GM12873 (cell line): Measurements from ENCODE around the gene B2M.

Source experiments
- TF ChIP-seq, protein P1 (sequence below): IDR thresholded peaks from 2 replicates; pipeline ENCODE4 v1.5.1; 2012; ENCODE audit warnings: low read depth, mild to moderate bottlenecking, moderate library complexity, low read length, control low read depth; ENCODE audit not compliant: insufficient read depth; ENCODE audit errors: missing control alignments

The B2M gene

DNA sequence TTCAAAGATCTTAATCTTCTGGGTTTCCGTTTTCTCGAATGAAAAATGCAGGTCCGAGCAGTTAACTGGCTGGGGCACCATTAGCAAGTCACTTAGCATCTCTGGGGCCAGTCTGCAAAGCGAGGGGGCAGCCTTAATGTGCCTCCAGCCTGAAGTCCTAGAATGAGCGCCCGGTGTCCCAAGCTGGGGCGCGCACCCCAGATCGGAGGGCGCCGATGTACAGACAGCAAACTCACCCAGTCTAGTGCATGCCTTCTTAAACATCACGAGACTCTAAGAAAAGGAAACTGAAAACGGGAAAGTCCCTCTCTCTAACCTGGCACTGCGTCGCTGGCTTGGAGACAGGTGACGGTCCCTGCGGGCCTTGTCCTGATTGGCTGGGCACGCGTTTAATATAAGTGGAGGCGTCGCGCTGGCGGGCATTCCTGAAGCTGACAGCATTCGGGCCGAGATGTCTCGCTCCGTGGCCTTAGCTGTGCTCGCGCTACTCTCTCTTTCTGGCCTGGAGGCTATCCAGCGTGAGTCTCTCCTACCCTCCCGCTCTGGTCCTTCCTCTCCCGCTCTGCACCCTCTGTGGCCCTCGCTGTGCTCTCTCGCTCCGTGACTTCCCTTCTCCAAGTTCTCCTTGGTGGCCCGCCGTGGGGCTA is at the start of gene B2M, which contains the start of gene PATL2:
Gene B2M (plus strand): TSS at position 422 of the 647 bp plus-strand sequence. CDS start 30 bp downstream, at position 452.
Gene PATL2 (minus strand): TSS at position 228 of the 647 bp plus-strand sequence. CDS start 34,833 bp downstream, outside the sequence.
- TF ChIP-seq, protein P1, sequence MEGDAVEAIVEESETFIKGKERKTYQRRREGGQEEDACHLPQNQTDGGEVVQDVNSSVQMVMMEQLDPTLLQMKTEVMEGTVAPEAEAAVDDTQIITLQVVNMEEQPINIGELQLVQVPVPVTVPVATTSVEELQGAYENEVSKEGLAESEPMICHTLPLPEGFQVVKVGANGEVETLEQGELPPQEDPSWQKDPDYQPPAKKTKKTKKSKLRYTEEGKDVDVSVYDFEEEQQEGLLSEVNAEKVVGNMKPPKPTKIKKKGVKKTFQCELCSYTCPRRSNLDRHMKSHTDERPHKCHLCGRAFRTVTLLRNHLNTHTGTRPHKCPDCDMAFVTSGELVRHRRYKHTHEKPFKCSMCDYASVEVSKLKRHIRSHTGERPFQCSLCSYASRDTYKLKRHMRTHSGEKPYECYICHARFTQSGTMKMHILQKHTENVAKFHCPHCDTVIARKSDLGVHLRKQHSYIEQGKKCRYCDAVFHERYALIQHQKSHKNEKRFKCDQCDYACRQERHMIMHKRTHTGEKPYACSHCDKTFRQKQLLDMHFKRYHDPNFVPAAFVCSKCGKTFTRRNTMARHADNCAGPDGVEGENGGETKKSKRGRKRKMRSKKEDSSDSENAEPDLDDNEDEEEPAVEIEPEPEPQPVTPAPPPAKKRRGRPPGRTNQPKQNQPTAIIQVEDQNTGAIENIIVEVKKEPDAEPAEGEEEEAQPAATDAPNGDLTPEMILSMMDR, result no peak

DNA sequence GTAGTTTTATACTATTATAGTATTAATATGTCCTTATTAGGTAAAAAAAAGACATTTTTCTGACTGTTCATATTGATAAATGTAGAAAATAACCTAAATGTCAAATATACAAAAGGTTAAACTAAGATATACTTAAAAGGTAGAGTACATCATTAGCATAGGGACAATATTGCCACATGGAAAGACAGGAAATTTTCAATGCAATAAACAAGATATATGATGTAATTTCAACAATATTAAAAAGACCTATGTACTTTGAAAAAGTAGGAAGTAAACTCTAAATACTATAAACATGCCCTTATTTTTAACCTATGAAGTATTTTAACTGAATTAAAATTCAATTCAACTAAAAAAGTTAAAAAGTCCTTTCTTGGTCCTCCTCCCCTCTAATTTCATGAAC is 49.7 kb upstream of the B2M start:
- TF ChIP-seq, protein P1, result no peak

DNA sequence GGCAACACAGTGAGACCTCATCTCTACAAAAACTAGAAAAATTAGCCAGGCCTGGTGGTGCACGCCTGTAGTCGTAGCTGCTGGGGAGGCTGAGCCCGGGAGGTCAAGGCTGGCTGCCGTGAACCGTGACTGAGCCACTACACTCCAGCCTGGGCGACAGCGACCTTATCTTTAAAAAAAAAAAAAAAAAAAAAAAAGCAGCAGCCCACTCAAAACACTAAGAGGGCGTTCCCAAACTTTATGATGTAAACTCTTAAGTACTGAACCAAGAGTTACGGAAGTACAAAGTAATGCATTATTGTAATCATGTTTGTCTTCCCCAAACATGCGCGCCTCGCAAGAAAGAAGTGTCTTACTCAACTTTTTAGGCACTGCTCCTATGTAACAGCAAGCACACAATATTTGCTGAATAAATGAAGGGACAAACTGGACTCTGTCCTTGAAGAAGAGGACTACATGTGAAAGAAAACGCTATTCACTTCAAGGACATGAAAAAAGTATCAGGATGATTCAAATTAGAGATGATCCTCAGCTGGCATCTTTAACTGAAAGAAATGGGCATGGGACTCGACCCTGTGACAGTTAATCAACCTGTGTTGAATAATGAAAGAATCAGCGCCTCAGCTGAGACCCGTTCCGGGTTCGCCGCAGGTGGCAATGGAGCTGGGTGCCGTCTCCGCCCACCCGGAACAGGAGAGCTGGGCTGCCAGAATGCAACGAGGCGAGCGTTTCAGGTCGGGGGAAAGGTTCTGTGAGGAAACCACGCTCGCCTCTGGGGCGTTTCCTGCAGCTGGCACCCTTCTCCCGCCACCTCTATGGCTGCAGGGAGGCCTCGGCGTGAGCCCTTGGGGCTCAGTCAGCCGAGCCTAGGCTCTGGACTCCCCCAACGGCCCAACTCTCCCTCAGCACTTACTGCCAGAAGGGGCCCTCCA is 48.6 kb upstream of the B2M start:
- TF ChIP-seq, protein P1, result no peak

DNA sequence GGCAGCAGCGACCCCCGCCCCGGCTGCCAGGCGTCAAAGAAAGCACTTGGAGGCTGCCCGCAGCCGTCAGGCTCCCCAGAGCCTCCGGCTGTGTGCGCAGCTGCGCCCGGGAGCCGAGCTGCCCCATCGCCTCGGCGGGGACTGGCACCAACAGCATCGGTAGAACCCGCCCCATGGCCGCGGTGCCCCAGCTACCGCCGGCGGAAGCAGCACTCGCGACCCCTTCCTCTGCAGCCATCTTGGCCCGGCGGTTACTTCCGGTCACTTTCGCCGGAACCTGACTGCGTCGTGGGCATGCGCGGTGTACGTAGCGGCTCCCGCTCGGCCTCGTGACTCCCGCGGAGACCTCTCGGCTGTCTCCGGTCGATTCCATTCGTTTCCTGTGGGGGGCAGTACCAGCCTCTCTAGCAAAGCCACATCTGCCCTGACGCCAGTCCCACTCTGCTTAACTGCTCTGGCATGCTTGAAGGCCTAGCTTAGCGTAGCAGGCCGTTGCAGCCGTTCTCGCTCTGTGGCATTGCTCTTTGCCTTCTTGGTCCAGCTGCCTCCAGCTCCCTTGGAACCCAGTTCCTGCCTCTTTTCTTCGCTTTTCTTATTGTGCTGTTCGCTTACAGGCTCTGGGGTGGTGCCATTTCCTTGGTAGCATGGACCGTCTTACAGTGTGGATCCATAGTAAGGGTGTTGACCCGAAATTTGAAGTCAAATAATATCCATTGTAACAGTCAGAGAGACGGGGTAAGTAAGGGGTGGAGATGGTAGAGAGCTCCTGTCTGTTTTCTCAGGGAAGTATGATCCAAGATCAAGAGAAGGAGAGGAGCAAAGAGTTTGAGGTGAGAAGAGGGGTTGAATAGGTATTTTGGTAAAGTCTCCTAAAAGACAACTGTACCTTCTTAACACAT is 47.7 kb upstream of the B2M start, which contains the start of gene SPG11:
Gene SPG11 (minus strand): TSS at position 253 of the 899 bp plus-strand sequence. CDS start 15 bp downstream, at position 238.
- TF ChIP-seq, protein P1, result peak; percentile 93

DNA sequence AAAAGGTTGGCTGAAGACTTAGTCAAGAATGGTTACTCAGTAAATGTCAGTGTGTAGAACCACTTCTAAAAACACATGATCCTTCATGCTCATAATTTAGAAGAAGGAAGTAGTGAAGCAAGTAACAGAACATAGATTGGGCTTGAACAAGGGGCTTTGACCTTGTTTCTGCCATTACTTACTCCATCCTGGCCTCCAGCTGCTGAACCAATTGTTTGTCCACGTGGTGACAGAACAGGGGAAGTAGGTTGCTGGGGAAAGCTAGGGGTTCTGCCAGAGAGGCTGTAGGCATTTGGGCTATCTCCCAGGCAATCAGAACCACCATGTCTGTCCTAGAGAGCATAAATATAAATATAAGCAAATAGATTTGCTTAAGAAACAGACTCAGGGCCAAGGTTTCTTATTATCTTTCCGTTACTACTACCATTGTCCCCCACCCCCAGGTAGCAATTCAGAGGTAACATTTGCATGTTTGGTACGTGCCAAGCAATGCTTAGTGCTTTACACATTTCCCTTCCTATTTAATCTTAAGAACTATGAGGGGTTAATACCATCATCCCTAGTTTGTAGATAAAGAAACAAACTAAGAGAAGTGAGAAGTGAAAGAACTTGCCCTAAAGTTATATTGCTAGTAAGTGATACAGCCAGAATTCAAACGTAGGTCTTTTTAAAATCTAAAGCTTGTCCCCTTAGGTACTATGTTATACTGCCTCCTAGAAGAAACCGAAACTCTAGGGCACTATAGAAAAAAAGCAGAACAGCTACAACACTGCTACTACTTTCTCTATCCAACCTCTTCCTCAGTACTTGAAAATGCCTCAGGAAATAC is 44.9 kb upstream of the B2M start:
- TF ChIP-seq, protein P1, result no peak

DNA sequence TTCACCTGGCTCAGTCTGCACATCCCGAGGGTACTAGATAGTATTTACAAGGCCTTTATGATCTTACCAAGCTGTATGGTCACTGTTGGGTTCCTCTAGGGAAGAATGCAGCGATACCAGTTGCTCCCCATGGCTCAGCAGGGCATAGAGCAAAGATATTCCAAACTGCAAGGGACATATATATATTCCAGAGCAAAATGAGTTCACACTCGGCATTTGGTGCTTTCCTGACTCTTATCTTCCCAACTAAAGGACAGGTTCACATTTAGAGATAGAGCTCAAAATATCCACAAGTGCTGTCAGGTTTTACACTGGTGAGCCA is 44.3 kb upstream of the B2M start:
- TF ChIP-seq, protein P1, result no peak
